Putamen (tissue), 1 donor: Measurements from ENCODE around the gene NRG3.

ENCODE experiments used
- DNase-seq: peaks from one replicate; pipeline ENCODE4 v3.0.0-alpha.2; 2016; ENCODE audit warnings: low spot score

NRG3 gene

GRCh38 chr10:82680608-82681007, 805.6 kb downstream of the NRG3 start:
- no peak for DNase-seq

- no peak for DNase-seq
Observed at GRCh38 chr10:82683945-82684344, 809.0 kb downstream of the NRG3 start.

GRCh38 chr10:82685087-82685486, 810.1 kb downstream of the NRG3 start:
- no peak for DNase-seq

- DNase-seq, result peak; percentile 28
Observed at GRCh38 chr10:82691211-82691610, 816.2 kb downstream of the NRG3 start.

- DNase-seq, result no peak
Observed at GRCh38 chr10:82692458-82692857, 817.5 kb downstream of the NRG3 start.

- DNase-seq, result no peak
Observed at GRCh38 chr10:82721831-82722230, 846.8 kb downstream of the NRG3 start.

- no peak for DNase-seq
Observed at GRCh38 chr10:82722273-82722672, 847.3 kb downstream of the NRG3 start.

GRCh38 chr10:82736305-82736704, 861.3 kb downstream of the NRG3 start:
- DNase-seq, result no peak

- DNase-seq, result no peak
Observed at GRCh38 chr10:82737549-82737948, 862.6 kb downstream of the NRG3 start.

- no peak for DNase-seq
Observed at GRCh38 chr10:82738592-82738991, 863.6 kb downstream of the NRG3 start.

GRCh38 chr10:82742478-82742877, 867.5 kb downstream of the NRG3 start:
- no peak for DNase-seq

GRCh38 chr10:82742898-82743297, 867.9 kb downstream of the NRG3 start:
- DNase-seq, result no peak

- DNase-seq, result no peak
Observed at GRCh38 chr10:82750538-82750937, 875.5 kb downstream of the NRG3 start.

- DNase-seq, result no peak
Observed at GRCh38 chr10:82757397-82757796, 882.4 kb downstream of the NRG3 start.

GRCh38 chr10:82757901-82758300, 882.9 kb downstream of the NRG3 start:
- no peak for DNase-seq

- no peak for DNase-seq
Observed at GRCh38 chr10:82759050-82759449, 884.1 kb downstream of the NRG3 start.

- DNase-seq, result no peak
Observed at GRCh38 chr10:82762641-82763040, 887.6 kb downstream of the NRG3 start.

GRCh38 chr10:82768040-82768439, 893.0 kb downstream of the NRG3 start:
- no peak for DNase-seq

- DNase-seq, result no peak
Observed at GRCh38 chr10:82778908-82779307, 903.9 kb downstream of the NRG3 start.

- no peak for DNase-seq
Observed at GRCh38 chr10:82796510-82796909, 921.5 kb downstream of the NRG3 start.

GRCh38 chr10:82801289-82801688, 926.3 kb downstream of the NRG3 start:
- DNase-seq, result no peak

- no peak for DNase-seq
Observed at GRCh38 chr10:82811621-82812020, 936.6 kb downstream of the NRG3 start.

GRCh38 chr10:82813856-82814255, 938.9 kb downstream of the NRG3 start:
- no peak for DNase-seq

- no peak for DNase-seq
Observed at GRCh38 chr10:82814635-82815034, 939.6 kb downstream of the NRG3 start.

- DNase-seq, result no peak
Observed at GRCh38 chr10:82815680-82816079, 940.7 kb downstream of the NRG3 start.
